Kidney (tissue), 14 donors: Measurements from ENCODE around the gene PPM1B. TPM values are rescaled to one million over a fixed set of nuclear protein-coding genes. Genes with fewer than 3 reads are reported as not detected.

ENCODE experiments used
- DNase-seq, 5 donors: peaks; one replicate each; pipeline ENCODE4 v3.0.0-alpha.2; 2013 to 2020
- FAIRE-seq: peaks from 2 replicates; lab custom pipeline; 2012; peaks lifted over from hg19 to GRCh38; lab: Jason Lieb, UNC
- H3K27ac ChIP-seq, 2 donors: one replicate each; pipeline ENCODE4 v1.7.0; 2013; ENCODE audit warnings: low read depth in 2 of 2, low read length in 2 of 2, inconsistent platforms in 1 of 2
- H3K27me3 ChIP-seq: one replicate; pipeline ENCODE4 v1.7.1; 2013; ENCODE audit warnings: low read length, inconsistent platforms; ENCODE audit not compliant: control insufficient read depth, insufficient read depth
- H3K36me3 ChIP-seq, 3 donors: one replicate each; pipeline versions ENCODE4 v1.7.0 to v1.7.1; 2013; ENCODE audit warnings: low read length in 3 of 3, control low read depth in 1 of 3, inconsistent platforms in 1 of 3; ENCODE audit not compliant: insufficient read depth in 3 of 3, control insufficient read depth in 2 of 3
- H3K4me1 ChIP-seq, 3 donors: one replicate each; pipeline versions ENCODE4 v1.7.0 to v1.7.1; 2013; ENCODE audit warnings: low read length in 3 of 3, inconsistent platforms in 1 of 3, low read depth in 1 of 3; ENCODE audit not compliant: control insufficient read depth in 2 of 3, insufficient read depth in 2 of 3
- H3K4me3 ChIP-seq, 3 donors: one replicate each; pipeline versions ENCODE4 v1.7.0 to v1.8.1; 2013; ENCODE audit warnings: low read length in 3 of 3, control low read depth in 1 of 3, inconsistent platforms in 1 of 3
- H3K9ac ChIP-seq, 3 donors: one replicate each; pipeline versions ENCODE4 v1.7.0 to v1.7.1; 2013; ENCODE audit warnings: low read length in 3 of 3, control low read depth in 1 of 3, inconsistent platforms in 1 of 3
- H3K9me3 ChIP-seq, 3 donors: one replicate each; pipeline versions ENCODE4 v1.7.0 to v1.7.1; 2013; ENCODE audit warnings: low read length in 3 of 3, control low read depth in 1 of 3, inconsistent platforms in 1 of 3; ENCODE audit not compliant: control insufficient read depth in 2 of 3, insufficient read depth in 1 of 3
- CTCF ChIP-seq: IDR thresholded peaks from 3 replicates; pipeline ENCODE4 v1.5.1; 2012; ENCODE audit warnings: mild to moderate bottlenecking, moderate library complexity, borderline replicate concordance; ENCODE audit not compliant: insufficient read depth; ENCODE audit errors: extremely low read depth
- intact Hi-C: fragments of 100-400 bp; cut with DNase I; formaldehyde crosslinking; loops from one replicate; pipeline ENCODE4 v1.11.1; 2022
- polyA plus RNA-seq: library from polyadenylated mRNA; stranded (reverse); fragments of 350-450 nt; fragmentation: Illumina TruSeq; extraction: RNeasy Lipid Tissue Mini Kit (QIAGEN cat#74804); gene quantifications from one replicate; pipeline ENCODE4 v1.2.3, GENCODE V29; 2014; ENCODE audit warnings: low read depth, low replicate concordance; ENCODE audit not compliant: insufficient read depth
- total RNA-seq: library from RNA; stranded (reverse); fragmentation: NEBNext Ultra II Directional; extraction: Animal tissue kit (Norgen Biotek cat#: 25700); gene quantifications from one replicate; pipeline ENCODE4 v1.2.1, GENCODE V29; 2021
- donor health status: control.
- donor health status: control.
- donor health status: control.
- donor health status: control.
- donor health status: control.
- donor health status: DM: yes; HTN: yes; CAD: no.
- donor health status: Normal renal cell carcinoma (clear cell type).

PPM1B gene
- total and polyA plus RNA-seq, 2 donors from 2014 or later, result 19.8 to 45.9 TPM

- Histone ChIP-seq H3K27me3 (no peaks in the 10 kb centered on the region), H3K36me3 (no peaks in the 10 kb centered on the region), H3K9ac (no peak overlapping the region), H3K9me3 (no peaks in the 10 kb centered on the region), H3K27ac (no peak overlapping the region), H3K4me1 (no peaks in the 10 kb centered on the region), H3K4me3 (no peak overlapping the region)
- intact Hi-C loops, result no loop called here
- DNase-seq, result no peak
- TF ChIP-seq CTCF, result no peak
- FAIRE-seq, result no peak
These were observed 32.9 kb upstream of the PPM1B start for GRCh38 chr2:44135771-44136170.

GRCh38 chr2:44136252-44136651 lies 32.4 kb upstream of the PPM1B start:
- Histone ChIP-seq H3K27me3 (no peaks in the 10 kb centered on the region), H3K36me3 (no peaks in the 10 kb centered on the region), H3K27ac (no peak overlapping the region), H3K9ac (no peak overlapping the region), H3K4me3 (no peak overlapping the region), H3K4me1 (no peaks in the 10 kb centered on the region), H3K9me3 (no peaks in the 10 kb centered on the region)
- DNase-seq (no peak), FAIRE-seq (no peak)
- intact Hi-C loops, result no loop called here
- no peak for TF ChIP-seq CTCF

- H3K27me3 ChIP-seq, result no peaks in the 10 kb centered on the region
- H3K9me3 ChIP-seq, result no peaks in the 10 kb centered on the region
- FAIRE-seq, result no peak
- no peaks in the 10 kb centered on the region for H3K4me1 ChIP-seq
- TF ChIP-seq CTCF, result no peak
- no peak overlapping the region for H3K4me3 ChIP-seq
- no peak overlapping the region for H3K27ac ChIP-seq
- no peak overlapping the region for H3K9ac ChIP-seq
- intact Hi-C loops, result no loop called here
- no peak for DNase-seq
- H3K36me3 ChIP-seq, result no peaks in the 10 kb centered on the region
These were observed 31.6 kb upstream of the PPM1B start for GRCh38 chr2:44137048-44137447.

GRCh38 chr2:44137872-44138551 lies 30.7 kb upstream of the PPM1B start:
- TF ChIP-seq CTCF, result no peak
- Histone ChIP-seq H3K27ac (no peak overlapping the region), H3K4me3 (no peak overlapping the region), H3K36me3 (no peaks in the 10 kb centered on the region), H3K9ac (no peak overlapping the region), H3K27me3 (no peaks in the 10 kb centered on the region), H3K4me1 (no peaks in the 10 kb centered on the region), H3K9me3 (no peaks in the 10 kb centered on the region)
- no peak for DNase-seq
- intact Hi-C loops, result no loop called here
- FAIRE-seq, result no peak
